Lung (tissue), 13 donors: ENCODE results near the gene PLK4. TPM values are rescaled to one million over a fixed set of nuclear protein-coding genes. Genes with fewer than 3 reads are reported as not detected.
"Not testable (repeated sequence)": the region's sequence is repeated elsewhere in the genome, so short reads cannot be mapped to it uniquely, and the experiment has no call there.

Source experiments
- ATAC-seq: fragments of 200-7000 bp; cut with Tn5 transposase; one replicate; pipeline ENCODE4 v1.9.1; 2020; ENCODE audit warnings: moderate number of reproducible peaks; ENCODE audit not compliant: insufficient read depth, low FRiP score
- DNase-seq, 3 donors: peaks; one replicate each; pipeline ENCODE4 v3.0.0-alpha.2; 2013 to 2017
- H3K27ac ChIP-seq, 2 donors: one replicate each; pipeline ENCODE4 v1.5.1; 2013; ENCODE audit warnings: mild to moderate bottlenecking in 2 of 2, moderate library complexity in 2 of 2, control low read depth in 1 of 2, inconsistent platforms in 1 of 2, low read depth in 1 of 2, low read length in 1 of 2
- H3K27me3 ChIP-seq, 3 donors: one replicate each; pipeline ENCODE4 v1.5.1; 2013; ENCODE audit warnings: low read length in 2 of 3; ENCODE audit not compliant: control insufficient read depth in 3 of 3, insufficient read depth in 3 of 3
- H3K36me3 ChIP-seq, 4 donors: one replicate each; pipeline ENCODE4 v1.5.1; 2013; ENCODE audit warnings: low read length in 4 of 4, mild to moderate bottlenecking in 1 of 4, moderate library complexity in 1 of 4; ENCODE audit not compliant: control insufficient read depth in 4 of 4, insufficient read depth in 4 of 4
- H3K4me1 ChIP-seq, 5 donors: one replicate each; pipeline ENCODE4 v1.5.1; 2013; ENCODE audit warnings: low read length in 5 of 5, mild to moderate bottlenecking in 2 of 5, moderate library complexity in 1 of 5; ENCODE audit not compliant: control insufficient read depth in 5 of 5, insufficient read depth in 5 of 5
- H3K4me3 ChIP-seq: one replicate; pipeline ENCODE4 v1.5.1; 2013; ENCODE audit warnings: mild to moderate bottlenecking, control low read depth, moderate library complexity
- H3K9ac ChIP-seq, 2 donors: one replicate each; pipeline ENCODE4 v1.5.1; 2013; ENCODE audit warnings: low read length in 2 of 2, control low read depth in 1 of 2; ENCODE audit not compliant: insufficient read depth in 1 of 2
- H3K9me3 ChIP-seq, 4 donors: one replicate each; pipeline ENCODE4 v1.5.1; 2013; ENCODE audit warnings: low read length in 3 of 4, mild to moderate bottlenecking in 1 of 4, moderate library complexity in 1 of 4; ENCODE audit not compliant: control insufficient read depth in 4 of 4, insufficient read depth in 3 of 4
- WGBS, 2 donors: extraction: QIAGEN DNeasy Blood & Tissue Kit; methylation state at CpG; one replicate each; pipeline ENCODE4 v1.1.7; 2013; 5-methylcytosine and 5-hydroxymethylcytosine counted together
- polyA plus RNA-seq, 2 donors: library from polyadenylated mRNA; stranded (reverse); fragments of 200-250 nt; gene quantifications; one replicate each; pipeline ENCODE4 v1.2.1, GENCODE V29; 2013
- small RNA-seq: library from RNA; depleted of rRNA; stranded (forward); fragments of <200 nt; gene quantifications from one replicate; pipeline ENCODE3, GENCODE V24; 2014; ENCODE audit warnings: low replicate concordance
- total RNA-seq, 2 donors: library from RNA; depleted of rRNA in 1 of 2; stranded (reverse); fragments of >200 nt in 1 of 2; gene quantifications; one replicate each; pipeline ENCODE4 v1.2.1, GENCODE V29; 2014 to 2021
- TF ChIP-seq, protein P1 (sequence below): IDR thresholded peaks from 2 replicates; pipeline ENCODE4 v1.5.1; 2012; ENCODE audit warnings: mild to moderate bottlenecking; ENCODE audit errors: control extremely low read depth, extremely low read depth
- donor health status: control.
- donor health status: control.
- donor health status: Bipolar disorder and iron deficiency.
- donor health status: healthy.
- donor health status: DM: yes; HTN: yes; CAD: no.

PLK4 gene
- total and polyA plus RNA-seq, 4 donors = 1.2 to 13.3 (median 1.9) TPM

DNA sequence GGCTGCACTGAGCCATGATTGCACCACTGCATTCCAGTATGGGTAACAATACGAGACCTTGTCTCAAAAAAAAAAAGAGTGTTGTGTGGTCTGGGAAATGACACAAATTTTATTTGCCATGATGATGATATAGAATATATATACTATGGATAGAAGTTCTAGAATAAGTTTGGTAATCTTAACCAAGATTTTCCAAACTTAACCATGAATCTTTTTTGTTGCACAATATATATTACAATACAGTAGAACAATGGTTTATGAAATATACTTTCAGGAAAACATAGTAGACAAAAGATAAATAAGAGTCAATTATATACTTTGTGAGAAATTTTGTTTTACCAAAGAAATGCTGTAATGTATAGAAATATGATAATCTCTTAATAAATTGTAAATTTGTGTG lies 49.5 kb downstream of the PLK4 start:
- ATAC-seq = no peak
- Histone ChIP-seq H3K27me3 (no peaks in the 10 kb centered on the region), H3K9ac (no peak overlapping the region), H3K4me3 (no peak overlapping the region), H3K9me3 (no peaks in the 10 kb centered on the region), H3K36me3 (peaks cover 0 to 7% (median 5%) of the 10 kb centered on the region in 4 donors), H3K4me1 (peaks cover 0 to 3% (median 0%) of the 10 kb centered on the region in 5 donors), H3K27ac (no peak overlapping the region)
- 90 to 93% methylated on average over 1 of the region's 1 CpG for WGBS, 2 donors
- DNase-seq = no peak
- TF ChIP-seq, protein P1, sequence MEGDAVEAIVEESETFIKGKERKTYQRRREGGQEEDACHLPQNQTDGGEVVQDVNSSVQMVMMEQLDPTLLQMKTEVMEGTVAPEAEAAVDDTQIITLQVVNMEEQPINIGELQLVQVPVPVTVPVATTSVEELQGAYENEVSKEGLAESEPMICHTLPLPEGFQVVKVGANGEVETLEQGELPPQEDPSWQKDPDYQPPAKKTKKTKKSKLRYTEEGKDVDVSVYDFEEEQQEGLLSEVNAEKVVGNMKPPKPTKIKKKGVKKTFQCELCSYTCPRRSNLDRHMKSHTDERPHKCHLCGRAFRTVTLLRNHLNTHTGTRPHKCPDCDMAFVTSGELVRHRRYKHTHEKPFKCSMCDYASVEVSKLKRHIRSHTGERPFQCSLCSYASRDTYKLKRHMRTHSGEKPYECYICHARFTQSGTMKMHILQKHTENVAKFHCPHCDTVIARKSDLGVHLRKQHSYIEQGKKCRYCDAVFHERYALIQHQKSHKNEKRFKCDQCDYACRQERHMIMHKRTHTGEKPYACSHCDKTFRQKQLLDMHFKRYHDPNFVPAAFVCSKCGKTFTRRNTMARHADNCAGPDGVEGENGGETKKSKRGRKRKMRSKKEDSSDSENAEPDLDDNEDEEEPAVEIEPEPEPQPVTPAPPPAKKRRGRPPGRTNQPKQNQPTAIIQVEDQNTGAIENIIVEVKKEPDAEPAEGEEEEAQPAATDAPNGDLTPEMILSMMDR = no peak

DNA sequence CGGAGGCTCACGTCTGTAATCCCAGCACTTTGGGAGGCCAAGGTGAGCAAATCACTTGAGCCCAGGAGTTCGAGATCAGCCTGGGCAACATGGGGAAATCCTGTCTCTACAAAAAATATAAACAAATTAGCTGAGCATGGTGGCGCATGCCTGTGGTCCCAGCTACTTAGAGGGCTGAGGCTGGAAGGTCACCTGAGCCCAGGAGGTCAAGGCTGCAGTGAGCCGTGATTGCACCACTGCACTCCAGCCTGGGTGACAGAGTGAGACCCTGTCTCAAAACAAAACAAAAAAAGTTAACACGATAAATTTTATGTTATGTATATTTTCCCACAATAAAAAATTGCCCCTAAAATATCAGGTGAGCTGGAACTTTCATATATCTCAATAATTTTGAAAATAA lies 51.1 kb downstream of the PLK4 start:
- not testable (repeated sequence) for ATAC-seq, H3K27me3 ChIP-seq, DNase-seq, H3K4me3 ChIP-seq, H3K9ac ChIP-seq, H3K36me3 ChIP-seq, H3K27ac ChIP-seq, H3K4me1 ChIP-seq, H3K9me3 ChIP-seq
- 92 to 93% methylated on average over 6 of the region's 6 CpGs for WGBS, 2 donors

DNA sequence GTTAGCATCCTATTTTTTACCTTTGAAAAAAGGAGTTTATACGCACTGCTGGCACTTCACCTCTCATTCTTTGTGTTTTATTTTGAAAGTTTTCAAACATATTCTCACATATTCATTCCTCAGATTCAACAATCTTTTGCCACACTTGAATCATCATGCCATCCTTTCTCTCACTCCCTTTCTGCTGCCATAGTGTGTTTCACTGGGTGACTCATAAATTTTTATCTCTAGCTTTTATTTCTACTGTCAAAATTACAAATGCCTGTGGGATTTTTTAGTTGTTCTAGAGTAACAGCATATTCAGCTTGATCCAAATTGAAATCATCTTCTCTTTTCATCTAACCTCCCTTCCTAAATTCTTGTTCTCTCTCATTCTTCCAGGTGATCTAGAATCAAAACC lies 56.3 kb downstream of the PLK4 start:
- peaks cover 0 to 3% (median 0%) of the 10 kb centered on the region in 5 donors for H3K4me1 ChIP-seq
- no peak overlapping the region for H3K27ac ChIP-seq
- no peak overlapping the region for H3K4me3 ChIP-seq
- ATAC-seq = no peak
- no peaks in the 10 kb centered on the region for H3K27me3 ChIP-seq
- 99 to 100% methylated on average over 1 of the region's 1 CpG for WGBS, 2 donors
- H3K9me3 ChIP-seq = no peaks in the 10 kb centered on the region
- H3K9ac ChIP-seq = no peak overlapping the region
- peaks cover 0 to 5% (median 0%) of the 10 kb centered on the region in 4 donors for H3K36me3 ChIP-seq
- DNase-seq = no peak
- TF ChIP-seq, protein P1 = no peak

Small RNAs within 50 kb of the gene (small RNA-seq; reads per million reads assigned to genes)
- not detected for gene RNU6-583P

Other genes starting within 250 kb of the PLK4 start
- gene INTU, start 247.9 kb upstream of the PLK4 start, total RNA-seq = 10 to 100 TPM in 1 of 2 donors, 1 to 10 TPM in 1; 8.2 to 37.0 TPM
- 1 to 10 TPM; 2.5 to 5.0 TPM for gene INTU, start 247.9 kb upstream of the PLK4 start, polyA plus RNA-seq
- gene SLC25A31, start 150.5 kb upstream of the PLK4 start, total RNA-seq = not detected
- gene SLC25A31, start 150.5 kb upstream of the PLK4 start, polyA plus RNA-seq = under 1 TPM in 1 of 2 donors, not detected in 1; 0.06 TPM
- gene HSPA4L, start 98.6 kb upstream of the PLK4 start, total RNA-seq = 1 to 10 TPM; 4.6 to 6.0 TPM
- 1 to 10 TPM in 1 of 2 donors, under 1 TPM in 1; 0.91 to 1.5 TPM for gene HSPA4L, start 98.6 kb upstream of the PLK4 start, polyA plus RNA-seq
- gene MFSD8, start 84.3 kb downstream of the PLK4 start, total RNA-seq = 10 to 100 TPM; 17.6 to 40.6 TPM
- gene MFSD8, start 84.3 kb downstream of the PLK4 start, polyA plus RNA-seq = 10 to 100 TPM in 1 of 2 donors, 1 to 10 TPM in 1; 7.2 to 18.1 TPM
- 10 to 100 TPM; 10.1 to 16.4 TPM for gene ABHD18, start 84.5 kb downstream of the PLK4 start, total RNA-seq
- gene ABHD18, start 84.5 kb downstream of the PLK4 start, polyA plus RNA-seq = 1 to 10 TPM; 4.3 to 4.5 TPM
- 10 to 100 TPM; 19.0 to 27.9 TPM for gene LARP1B, start 180.4 kb downstream of the PLK4 start, total RNA-seq
- 10 to 100 TPM; 10.6 to 11.0 TPM for gene LARP1B, start 180.4 kb downstream of the PLK4 start, polyA plus RNA-seq